HG03103 (cell line): ENCODE data around the gene POU2F1.

ENCODE experiments used
- ATAC-seq: cut with Tn5 transposase; IDR thresholded peaks from one replicate; pipeline ENCODE4 v1.9.1; 2021; ENCODE audit warnings: low read depth; ENCODE audit not compliant: unreplicated experiment

POU2F1 gene

GRCh38 chr1:167220537-167221125 is at the start of gene POU2F1:
Gene POU2F1, plus strand, starts transcription at chr1:167220886. Its CDS starts 12 bp downstream, at chr1:167220898.
- ATAC-seq = peak; percentile 62

GRCh38 chr1:167171286-167171929 is 49.3 kb upstream of the POU2F1 start:
- ATAC-seq = no peak

GRCh38 chr1:167173516-167174184 is 47.0 kb upstream of the POU2F1 start:
- ATAC-seq = no peak

DNA sequence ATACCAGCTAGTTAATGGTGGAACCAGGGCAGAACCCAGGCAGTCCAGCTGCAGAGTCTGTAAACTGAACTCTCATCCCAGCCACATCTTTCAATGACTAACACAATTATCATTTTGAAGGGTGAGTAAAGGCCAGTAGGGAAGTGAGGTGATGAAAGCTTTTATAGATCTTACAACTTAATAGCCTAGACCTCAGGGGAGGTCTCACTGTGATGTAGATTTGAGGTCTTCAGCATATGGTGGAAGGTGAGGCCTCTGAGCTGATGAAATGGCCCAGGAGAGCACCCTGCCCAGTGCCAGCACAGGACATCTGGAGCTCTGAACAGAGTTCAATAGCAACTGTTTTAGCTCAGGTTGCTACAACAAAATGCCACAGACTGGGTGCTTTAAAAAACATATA is 44.8 kb upstream of the POU2F1 start:
- no peak for ATAC-seq

DNA sequence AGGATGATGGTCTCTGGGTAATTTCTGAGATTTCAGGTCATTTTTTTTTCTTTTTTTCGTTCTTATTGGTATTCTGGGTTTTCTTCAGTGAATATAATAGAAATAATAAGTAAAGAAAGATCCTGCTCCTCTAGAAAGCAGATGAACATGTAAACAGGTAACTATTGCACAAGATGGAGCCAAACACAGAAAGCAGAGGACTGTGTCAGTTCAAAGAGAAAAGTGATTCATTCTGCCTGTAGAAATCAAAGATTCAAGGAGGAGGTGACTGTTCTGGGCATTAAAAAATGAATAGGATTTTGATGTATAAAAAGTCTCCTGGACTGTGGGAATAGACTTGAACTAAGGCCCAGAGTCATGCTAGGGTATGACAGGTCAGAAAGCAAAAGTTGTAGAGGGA is 41.9 kb upstream of the POU2F1 start:
- no peak for ATAC-seq

DNA sequence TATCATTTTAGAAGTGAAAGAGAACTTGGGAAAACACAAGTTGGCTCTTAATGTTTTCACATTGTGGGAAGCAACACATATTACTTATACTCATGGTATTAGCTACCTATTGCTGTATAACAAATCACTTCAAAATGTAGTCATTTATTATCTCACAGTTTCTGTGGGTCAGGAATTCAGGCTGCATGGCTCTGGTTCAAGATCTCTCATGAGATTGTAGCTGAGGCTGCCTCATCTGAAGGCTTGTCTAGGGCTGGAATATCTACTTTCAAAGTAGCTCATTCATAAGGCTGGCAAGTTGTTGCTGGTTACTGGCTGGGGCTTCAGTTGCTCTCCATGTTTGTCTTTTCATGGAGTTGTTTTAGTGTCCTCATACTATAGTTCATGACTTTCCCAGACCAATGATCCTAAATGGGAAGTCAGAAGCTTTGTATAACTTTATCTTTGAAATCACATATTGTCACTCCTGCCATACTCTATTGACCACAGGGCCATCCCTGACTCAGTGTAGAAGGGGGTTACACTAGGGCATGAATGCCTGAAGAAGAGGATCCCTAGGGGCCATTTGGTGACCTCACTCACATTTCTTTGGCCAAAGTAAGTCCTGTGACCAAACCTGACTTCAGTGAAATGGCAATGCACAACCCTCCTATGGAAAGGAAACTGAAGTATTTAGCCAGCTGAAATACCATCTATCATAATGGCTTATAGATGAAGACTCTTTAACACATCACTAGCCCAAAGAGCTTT is 37.9 kb upstream of the POU2F1 start:
- ATAC-seq = no peak

- no peak for ATAC-seq
These were observed 36.6 kb upstream of the POU2F1 start for GRCh38 chr1:167184081-167184480.

DNA sequence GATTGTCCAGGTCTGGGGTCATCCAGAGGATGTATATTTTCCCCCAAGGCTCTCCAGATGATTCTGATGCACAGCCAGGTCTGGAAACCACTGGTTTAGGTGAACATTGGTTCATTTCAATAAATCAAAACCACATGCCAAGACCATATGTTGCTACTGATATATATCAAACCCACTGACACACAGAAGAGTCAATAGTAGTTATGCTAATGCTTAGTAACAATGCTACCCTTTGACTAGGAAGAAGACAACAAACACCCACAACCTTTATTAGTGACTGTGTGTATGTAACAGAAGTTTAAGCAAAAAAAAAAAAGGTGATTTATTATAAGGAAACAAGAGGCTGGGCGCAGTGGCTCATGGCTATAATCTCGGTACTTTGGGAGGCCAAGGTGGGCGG is 35.6 kb upstream of the POU2F1 start:
- no peak for ATAC-seq

- ATAC-seq = no peak
These were observed 34.6 kb upstream of the POU2F1 start for GRCh38 chr1:167185974-167186657.

- no peak for ATAC-seq
These were observed 33.9 kb upstream of the POU2F1 start for GRCh38 chr1:167186771-167187170.

DNA sequence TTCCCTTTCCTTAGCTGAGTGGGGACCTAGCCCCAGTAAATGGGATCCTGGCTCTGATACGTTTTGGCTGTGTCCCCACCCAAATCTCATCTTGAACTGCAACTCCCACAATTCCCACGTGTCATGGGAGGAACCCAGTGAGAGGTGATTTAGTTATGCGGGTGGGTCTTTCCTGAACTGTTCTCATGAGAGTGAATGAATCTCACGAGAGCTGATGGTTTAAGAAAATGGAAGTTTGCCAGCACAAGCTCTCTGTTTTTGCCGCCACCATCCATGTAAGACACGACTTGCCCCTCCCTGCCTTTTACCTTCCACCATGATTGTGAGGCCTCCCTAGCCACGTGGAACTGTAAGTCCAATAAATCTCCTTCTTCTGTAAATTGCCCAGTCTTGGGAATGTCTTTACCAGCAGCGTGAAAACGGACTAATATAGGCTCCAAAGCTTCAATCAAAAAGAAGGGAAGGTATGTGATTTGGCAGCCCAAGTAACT is 29.9 kb upstream of the POU2F1 start:
- no peak for ATAC-seq

- no peak for ATAC-seq
These were observed 28.7 kb upstream of the POU2F1 start for GRCh38 chr1:167191958-167192357.

- no peak for ATAC-seq
These were observed 26.5 kb upstream of the POU2F1 start for GRCh38 chr1:167194182-167194581.

DNA sequence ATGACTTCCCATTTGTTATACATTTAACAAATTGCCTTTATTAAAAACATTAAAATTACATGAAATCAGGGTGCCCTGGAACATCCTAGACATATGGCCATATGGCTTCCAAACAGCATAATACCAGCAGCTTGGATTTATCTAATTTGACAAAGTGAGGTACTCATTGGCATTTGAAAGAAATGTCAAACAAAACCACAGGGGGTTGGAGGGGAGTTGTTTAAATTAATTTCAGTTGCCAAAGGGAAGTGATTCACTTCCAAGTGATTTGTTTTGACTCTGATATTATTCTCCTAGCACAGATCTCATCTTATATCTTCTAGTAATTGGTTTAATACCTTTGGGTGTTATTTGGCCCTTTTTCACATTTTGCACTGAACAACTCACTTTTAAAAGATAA is 24.5 kb upstream of the POU2F1 start:
- ATAC-seq = no peak

DNA sequence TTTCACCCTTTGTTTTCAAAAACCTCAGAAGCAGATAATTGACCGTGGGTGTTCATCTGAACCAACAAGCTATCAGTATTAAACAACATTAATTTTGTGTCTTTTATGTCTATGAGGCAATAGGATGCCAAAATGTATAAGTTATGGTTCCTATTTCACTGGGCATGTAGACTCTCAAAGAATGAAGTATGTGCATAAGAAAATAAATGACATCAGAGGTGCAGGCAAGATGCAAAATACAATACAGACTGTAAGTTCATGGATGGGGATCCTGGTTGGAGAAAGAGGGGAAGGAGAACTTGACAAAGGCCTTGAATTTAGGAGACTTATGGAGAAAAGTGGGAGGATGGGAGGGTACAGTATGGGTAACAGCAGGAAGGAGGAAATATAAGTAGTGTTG is 23.4 kb upstream of the POU2F1 start:
- ATAC-seq = no peak

- ATAC-seq = no peak
These were observed 23.0 kb upstream of the POU2F1 start for GRCh38 chr1:167197692-167198091.

GRCh38 chr1:167198518-167199133 is 22.1 kb upstream of the POU2F1 start:
- no peak for ATAC-seq

DNA sequence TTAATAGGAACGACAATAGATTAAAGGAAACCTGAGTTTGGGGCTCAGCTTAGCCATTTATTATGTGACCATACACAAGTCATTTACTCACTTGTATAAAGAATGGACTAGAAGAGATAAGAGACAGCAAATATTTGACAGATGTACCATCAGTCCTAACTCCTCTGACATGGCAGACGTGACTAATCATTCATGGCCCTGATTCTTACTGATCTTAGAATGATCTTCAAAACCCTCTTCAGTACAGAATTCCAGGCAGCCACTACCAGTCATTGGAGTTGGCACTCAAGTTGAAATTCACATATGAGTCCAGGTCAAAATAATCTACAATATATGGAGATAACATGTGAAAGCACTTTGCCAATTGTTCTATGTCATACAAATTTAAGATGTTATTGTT is 21.0 kb upstream of the POU2F1 start:
- no peak for ATAC-seq

- ATAC-seq = no peak
These were observed 20.4 kb upstream of the POU2F1 start for GRCh38 chr1:167200272-167200671.

- no peak for ATAC-seq
These were observed 19.9 kb upstream of the POU2F1 start for GRCh38 chr1:167200749-167201148.
